BLaER1 treated with 17β-estradiol and CSF1 and Interleukin-3, amounts not matched to agents 10 nM and 100 nM (cell line): ENCODE data around the gene RAB15.
A peak's percentile ranks its signal among the peaks of the same experiment; 100 is the strongest.
"Not testable (repeated sequence)": the region's sequence is repeated elsewhere in the genome, so short reads cannot be mapped to it uniquely, and the experiment has no call there.

Source experiments
- H3K27ac ChIP-seq, 11 experiments: shearing (Covaris generic); formaldehyde crosslinking; 2 replicates each; pipeline ENCODE4 v1.8.1; 2022
- H3K27me3 ChIP-seq, 11 experiments: shearing (Covaris generic); formaldehyde crosslinking; 2 replicates each; pipeline ENCODE4 v1.8.1; 2022
- H3K36me3 ChIP-seq, 11 experiments: shearing (Covaris generic); formaldehyde crosslinking; 2 replicates each; pipeline ENCODE4 v1.8.1; 2022
- H3K4me1 ChIP-seq, 10 experiments: shearing (Covaris generic); formaldehyde crosslinking; 2 replicates each; pipeline ENCODE4 v1.8.1; 2022
- H3K4me2 ChIP-seq, 11 experiments: shearing (Covaris generic); formaldehyde crosslinking; 2 replicates each; pipeline ENCODE4 v1.8.1; 2022
- H3K4me3 ChIP-seq, 10 experiments: shearing (Covaris generic); formaldehyde crosslinking; 2 replicates each; pipeline ENCODE4 v1.8.1; 2022
- H3K9ac ChIP-seq, 11 experiments: shearing (Covaris generic); formaldehyde crosslinking; 2 replicates each; pipeline ENCODE4 v1.8.1; 2022
- H3K9me3 ChIP-seq, 11 experiments: shearing (Covaris generic); formaldehyde crosslinking; replicated peaks in 1 of 11; 2 replicates each; pipeline ENCODE4 v1.8.1; 2022
- H4K20me1 ChIP-seq, 11 experiments: shearing (Covaris generic); formaldehyde crosslinking; 2 replicates each; pipeline ENCODE4 v1.8.1; 2022
- Cebpa-rat ChIP-seq, 11 experiments: shearing (Covaris generic); IDR thresholded peaks; 2 replicates each; pipeline ENCODE4 v1.8.1; 2022

Gene RAB15

GRCh38 chr14:64920465-64920864, 51.7 kb downstream of the RAB15 start:
- no peak overlapping the region for H3K4me3 ChIP-seq
- H3K27ac ChIP-seq: no peak overlapping the region
- peaks cover 0 to 11% (median 7%) of the 10 kb centered on the region in 11 experiments; a peak in 14 of 22 replicates for H3K9me3 ChIP-seq
- no peak overlapping the region for H3K4me2 ChIP-seq
- peaks cover 14 to 94% (median 30%) of the 10 kb centered on the region in 11 experiments; a peak in 18 of 22 replicates for H4K20me1 ChIP-seq
- peaks cover 6 to 29% (median 7%) of the 10 kb centered on the region in 10 experiments for H3K4me1 ChIP-seq
- no peaks in the 10 kb centered on the region for H3K27me3 ChIP-seq
- H3K36me3 ChIP-seq: peaks cover 24 to 71% (median 48%) of the 10 kb centered on the region in 11 experiments
- H3K9ac ChIP-seq: no peak overlapping the region
- no peak for TF ChIP-seq Cebpa-rat (IDR thresholded peaks at IDR 0.05)

GRCh38 chr14:64919618-64920017, 52.5 kb downstream of the RAB15 start:
- H3K4me1 ChIP-seq: peaks cover 11 to 35% (median 13%) of the 10 kb centered on the region in 10 experiments
- H3K4me2 ChIP-seq: no peak overlapping the region
- H3K9ac ChIP-seq: no peak overlapping the region
- H3K9me3 ChIP-seq: peaks cover 0 to 14% (median 9%) of the 10 kb centered on the region in 11 experiments; a peak in 14 of 22 replicates
- H3K36me3 ChIP-seq: peaks cover 16 to 64% (median 39%) of the 10 kb centered on the region in 11 experiments
- H3K27ac ChIP-seq: no peak overlapping the region
- H4K20me1 ChIP-seq: peaks cover 14 to 85% (median 30%) of the 10 kb centered on the region in 11 experiments; a peak in 18 of 22 replicates
- H3K4me3 ChIP-seq: no peak overlapping the region
- no peak for TF ChIP-seq Cebpa-rat (IDR thresholded peaks at IDR 0.05)
- no peaks in the 10 kb centered on the region for H3K27me3 ChIP-seq

- H3K4me2 ChIP-seq: no peak overlapping the region
- no peak overlapping the region for H3K9ac ChIP-seq
- no peak for TF ChIP-seq Cebpa-rat (IDR thresholded peaks at IDR 0.05)
- no peaks in the 10 kb centered on the region for H3K27me3 ChIP-seq
- H3K9me3 ChIP-seq: peaks cover 0 to 14% (median 9%) of the 10 kb centered on the region in 11 experiments; a peak in 14 of 22 replicates
- peaks cover 12 to 60% (median 35%) of the 10 kb centered on the region in 11 experiments for H3K36me3 ChIP-seq
- peaks cover 14 to 81% (median 27%) of the 10 kb centered on the region in 11 experiments; a peak in 18 of 22 replicates for H4K20me1 ChIP-seq
- no peak overlapping the region for H3K4me3 ChIP-seq
- no peak overlapping the region for H3K27ac ChIP-seq
- peaks cover 11 to 35% (median 13%) of the 10 kb centered on the region in 10 experiments for H3K4me1 ChIP-seq
Measured at GRCh38 chr14:64919215-64919614, 52.9 kb downstream of the RAB15 start.

GRCh38 chr14:64918216-64918615, 53.9 kb downstream of the RAB15 start:
- Histone ChIP-seq H3K4me3 (no peak overlapping the region), H3K4me2 (peak overlapping the region in 2 of 11 experiments; percentile 3 to 20; a peak in 1 of 22 replicates), H3K36me3 (peaks cover 6 to 50% (median 28%) of the 10 kb centered on the region in 11 experiments; a peak in 21 of 22 replicates), H3K27ac (no peak overlapping the region), H3K4me1 (peaks cover 12 to 35% (median 19%) of the 10 kb centered on the region in 10 experiments), H3K9me3 (peaks cover 0 to 14% (median 9%) of the 10 kb centered on the region in 11 experiments; a peak in 14 of 22 replicates), H3K9ac (no peak overlapping the region), H4K20me1 (peaks cover 14 to 71% (median 27%) of the 10 kb centered on the region in 11 experiments; a peak in 18 of 22 replicates), H3K27me3 (no peaks in the 10 kb centered on the region)
- no peak for TF ChIP-seq Cebpa-rat (IDR thresholded peaks at IDR 0.05)

DNA sequence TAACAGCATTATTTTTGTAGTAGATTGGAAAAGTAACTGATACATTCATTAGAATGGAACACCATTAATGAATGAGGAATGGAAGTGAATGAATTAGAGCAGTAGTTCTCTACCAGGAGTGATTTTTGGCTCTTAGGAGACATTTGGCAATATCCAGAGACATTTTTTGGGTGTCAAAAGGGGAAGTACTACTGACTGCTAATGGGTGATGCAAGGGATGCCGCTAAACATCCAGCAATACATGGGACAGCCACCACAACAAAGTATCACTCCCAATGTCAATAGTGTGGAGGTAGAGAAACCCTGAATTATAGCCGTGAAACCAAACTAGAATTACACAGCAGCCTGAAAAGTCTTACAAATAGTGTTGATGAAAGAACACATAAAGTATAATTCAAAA, 56.3 kb downstream of the RAB15 start:
- Histone ChIP-seq H3K9ac (no peak overlapping the region), H4K20me1 (peaks cover 0 to 47% (median 14%) of the 10 kb centered on the region in 11 experiments; a peak in 14 of 22 replicates), H3K4me3 (peak overlapping the region; percentile 81 to 99 (median 91); a peak in 15 of 20 replicates), H3K4me2 (peak overlapping the region; percentile 89 to 99 (median 95); a peak in 20 of 22 replicates), H3K27ac (peak overlapping the region in 8 of 11 experiments; percentile 98 to 100 (median 99); a peak in 13 of 22 replicates), H3K27me3 (no peaks in the 10 kb centered on the region), H3K9me3 (peaks cover 0 to 14% (median 9%) of the 10 kb centered on the region in 11 experiments; a peak in 14 of 22 replicates), H3K4me1 (peaks cover 12 to 35% (median 20%) of the 10 kb centered on the region in 10 experiments), H3K36me3 (peaks cover 6 to 39% (median 25%) of the 10 kb centered on the region in 11 experiments; a peak in 20 of 22 replicates)
- TF ChIP-seq Cebpa-rat (IDR thresholded peaks at IDR 0.05): peak in 1 of 11 experiments; percentile 49; a peak in 2 of 22 replicates

- Histone ChIP-seq H3K4me2 (peak overlapping the region; percentile 89 to 99 (median 95)), H4K20me1 (peaks cover 0 to 39% (median 12%) of the 10 kb centered on the region in 11 experiments; a peak in 13 of 22 replicates), H3K36me3 (peaks cover 6 to 39% (median 23%) of the 10 kb centered on the region in 11 experiments; a peak in 20 of 22 replicates), H3K27ac (peak overlapping the region; percentile 98 to 100 (median 99)), H3K27me3 (no peaks in the 10 kb centered on the region), H3K9me3 (peaks cover 0 to 14% (median 9%) of the 10 kb centered on the region in 11 experiments; a peak in 14 of 22 replicates), H3K4me1 (peaks cover 12 to 35% (median 20%) of the 10 kb centered on the region in 10 experiments), H3K4me3 (peak overlapping the region; percentile 81 to 99 (median 91)), H3K9ac (peak overlapping the region; percentile 97 to 99 (median 98))
- TF ChIP-seq Cebpa-rat (IDR thresholded peaks at IDR 0.05): no peak
Measured at GRCh38 chr14:64915029-64915424, 57.1 kb downstream of the RAB15 start.

DNA sequence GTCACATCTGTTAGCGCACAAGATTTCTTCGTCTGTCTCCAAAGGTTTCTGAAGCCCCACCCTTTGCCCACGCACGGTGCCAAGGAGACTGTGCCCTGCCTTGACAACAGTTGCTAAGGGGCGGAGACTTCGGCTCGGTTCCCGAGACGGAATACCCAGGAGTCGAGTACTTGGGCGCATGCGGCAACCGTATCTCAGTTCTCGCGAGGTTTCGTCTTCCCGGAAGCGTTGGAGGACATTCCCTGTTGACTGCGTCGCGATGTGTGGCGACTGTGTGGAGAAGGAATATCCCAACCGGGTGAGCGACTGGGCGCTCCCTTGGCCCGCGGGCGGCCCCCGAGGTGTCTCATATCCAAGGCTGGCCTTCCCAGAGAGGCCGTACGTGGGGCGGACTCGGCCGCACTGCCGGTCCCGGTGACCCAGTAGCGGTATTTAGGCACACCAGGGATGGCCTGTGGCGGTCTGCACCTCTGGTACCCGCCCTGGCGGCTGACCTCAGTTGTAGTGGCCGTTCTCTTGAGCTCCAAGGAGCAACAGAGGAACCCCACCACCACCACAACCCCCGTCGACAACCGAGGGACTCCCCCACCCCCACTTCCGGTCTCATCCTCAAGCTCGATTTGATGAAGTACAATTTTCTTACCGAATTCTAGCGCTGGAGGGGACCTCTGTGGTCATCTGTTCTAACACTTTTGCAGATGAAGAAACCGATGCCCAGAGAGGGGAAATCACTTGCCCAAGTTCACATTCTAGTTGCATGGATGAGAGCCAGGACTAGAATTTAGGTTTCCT, 57.7 kb downstream of the RAB15 start, which contains the start of gene CHURC1:
Gene CHURC1, plus strand, starts transcription at position 219 of the 792 bp plus-strand sequence. Its CDS starts 41 bp downstream, at position 260.
- Histone ChIP-seq H3K36me3 (peaks cover 6 to 36% (median 22%) of the 10 kb centered on the region in 11 experiments; a peak in 20 of 22 replicates), H3K4me1 (peaks cover 12 to 35% (median 19%) of the 10 kb centered on the region in 10 experiments), H3K4me2 (peak within 1 kb of the TSS; percentile 89 to 99 (median 95)), H3K9me3 (peaks cover 0 to 14% (median 9%) of the 10 kb centered on the region in 11 experiments; a peak in 14 of 22 replicates), H4K20me1 (peaks cover 0 to 33% (median 8%) of the 10 kb centered on the region in 11 experiments; a peak in 13 of 22 replicates), H3K4me3 (peak within 1 kb of the TSS; percentile 81 to 99 (median 91)), H3K27ac (peak within 1 kb of the TSS; percentile 98 to 100 (median 99)), H3K27me3 (no peaks in the 10 kb centered on the region), H3K9ac (peak within 1 kb of the TSS; percentile 97 to 99 (median 98))
- no peak for TF ChIP-seq Cebpa-rat (IDR thresholded peaks at IDR 0.05)

DNA sequence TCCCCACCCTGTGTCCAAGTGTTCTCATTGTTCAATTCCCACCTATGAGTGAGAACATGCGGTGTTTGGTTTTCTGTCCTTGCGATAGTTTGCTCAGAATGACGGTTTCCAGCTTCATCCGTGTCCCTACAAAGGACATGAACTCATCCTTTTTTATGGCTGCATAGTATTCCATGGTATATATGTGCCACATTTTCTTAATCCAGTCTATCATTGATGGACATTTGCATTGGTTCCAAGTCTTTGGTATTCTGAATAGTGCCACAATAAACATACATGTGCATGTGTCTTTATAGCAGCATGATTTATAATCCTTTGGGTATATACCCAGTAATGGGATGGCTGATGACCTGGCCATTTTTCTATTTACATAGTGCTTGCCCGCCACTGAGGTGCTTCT, 58.7 kb downstream of the RAB15 start:
- Histone ChIP-seq H3K4me1 (peaks cover 12 to 29% (median 19%) of the 10 kb centered on the region in 10 experiments), H3K36me3 (peaks cover 3 to 33% (median 17%) of the 10 kb centered on the region in 11 experiments; a peak in 18 of 22 replicates), H4K20me1 (peaks cover 0 to 24% (median 6%) of the 10 kb centered on the region in 11 experiments; a peak in 8 of 22 replicates), H3K9ac (peak overlapping the region in 3 of 11 experiments; percentile 97 to 99 (median 97); a peak in 4 of 22 replicates), H3K4me3 (peak overlapping the region in 7 of 10 experiments; percentile 81 to 99 (median 91); a peak in 8 of 20 replicates), H3K27ac (peak overlapping the region in 1 of 11 experiments; percentile 99; a peak in 1 of 22 replicates), H3K9me3 (peaks cover 0 to 14% (median 9%) of the 10 kb centered on the region in 11 experiments; a peak in 14 of 22 replicates), H3K4me2 (peak overlapping the region; percentile 72 to 99 (median 82))
- H3K27me3 ChIP-seq: not testable (repeated sequence)
